Activated CD4-positive, alpha-beta memory T cell treated with anti-CD3 and anti-CD28 coated beads for 36 hours (primary cell): ENCODE data around the gene CXCL17. TPM values are rescaled to one million over a fixed set of nuclear protein-coding genes. Genes with fewer than 3 reads are reported as not detected.

Experiments
- CTCF ChIA-PET: fragments of 350-600 bp; sonication (Branson Sonifier 250); formaldehyde crosslinking; loops from one replicate; lab custom pipeline; 2021; ENCODE audit warnings: antibody characterized with exemption, inconsistent platforms; lab: Charles Lee
- POLR2A ChIA-PET: fragments of 350-600 bp; sonication (Branson Sonifier 250); formaldehyde crosslinking; loops from one replicate; lab custom pipeline; 2021; ENCODE audit warnings: antibody characterized with exemption; lab: Charles Lee
- DNase-seq: peaks from one replicate; pipeline ENCODE4 v3.0.0-alpha.2; 2020
- H3K27ac Mint-ChIP-seq: one replicate; pipeline ENCODE4 v1.8.0; 2021; ENCODE audit warnings: mixed read lengths
- H3K27me3 Mint-ChIP-seq: one replicate; pipeline ENCODE4 v1.8.0; 2021; ENCODE audit warnings: mixed read lengths
- H3K36me3 Mint-ChIP-seq: one replicate; pipeline ENCODE4 v1.8.0; 2021; ENCODE audit warnings: mixed read lengths
- H3K4me1 Mint-ChIP-seq: one replicate; pipeline ENCODE4 v1.8.0; 2021; ENCODE audit warnings: low read depth, mixed read lengths
- H3K4me3 Mint-ChIP-seq: one replicate; pipeline ENCODE4 v1.8.0; 2021; ENCODE audit warnings: mild to moderate bottlenecking, mixed read lengths
- H3K9me3 Mint-ChIP-seq: one replicate; pipeline ENCODE4 v1.8.0; 2021; ENCODE audit warnings: mixed read lengths
- intact Hi-C: fragments of 100-400 bp; cut with micrococcal nuclease; formaldehyde crosslinking; loops from one replicate; pipeline ENCODE4 v1.15.1; 2023
- total RNA-seq, 2 experiments: library from RNA; stranded (reverse); gene quantifications; one replicate each; pipeline ENCODE4 v1.2.3, GENCODE V29; 2021

CXCL17 gene
- total RNA-seq, 2 experiments from 2014 or later: not detected

GRCh38 chr19:42474743-42475142 lies 32.0 kb upstream of the CXCL17 start:
- Mint-ChIP-seq H3K27ac (no peak overlapping the region), H3K4me3 (no peak overlapping the region), H3K36me3 (no peaks in the 10 kb centered on the region), H3K9me3 (no peaks in the 10 kb centered on the region), H3K27me3 (no peaks in the 10 kb centered on the region), H3K4me1 (peaks cover under 1% of the 10 kb centered on the region)
- DNase-seq: no peak
- CTCF ChIA-PET: interaction anchor here (0.6 to 1.2 kb wide), 3 partner anchors 36 to 357 kb away, joined by 3 to 4 read pairs (median 3); no protein-coding TSS in a partner anchor
- POLR2A ChIA-PET: no interaction called here
- intact Hi-C loops: no loop called here

- no peaks in the 10 kb centered on the region for H3K9me3 Mint-ChIP-seq
- no peaks in the 10 kb centered on the region for H3K36me3 Mint-ChIP-seq
- H3K27me3 Mint-ChIP-seq: no peaks in the 10 kb centered on the region
- no peak for DNase-seq
- H3K4me3 Mint-ChIP-seq: no peak overlapping the region
- ChIA-PET POLR2A (no interaction called here), CTCF (interaction anchor here (0.7 to 1.3 kb wide), 3 partner anchors 23 to 39 kb away, joined by 3 to 5 read pairs (median 4); no protein-coding TSS in a partner anchor)
- intact Hi-C loops: no loop called here
- H3K4me1 Mint-ChIP-seq: peaks cover 2% of the 10 kb centered on the region
- no peak overlapping the region for H3K27ac Mint-ChIP-seq
These were observed 30.9 kb upstream of the CXCL17 start for GRCh38 chr19:42473686-42474085.

- Mint-ChIP-seq H3K27me3 (peaks cover 1% of the 10 kb centered on the region), H3K4me3 (no peak overlapping the region), H3K9me3 (no peaks in the 10 kb centered on the region), H3K27ac (no peak overlapping the region), H3K36me3 (no peaks in the 10 kb centered on the region), H3K4me1 (peaks cover 3% of the 10 kb centered on the region)
- intact Hi-C loops: no loop called here
- CTCF ChIA-PET: interaction anchor here (0.7 to 1.1 kb wide), 2 partner anchors 34 to 40 kb away, joined by 3 to 5 read pairs; no protein-coding TSS in a partner anchor
- POLR2A ChIA-PET: no interaction called here
- no peak for DNase-seq
These were observed 29.8 kb upstream of the CXCL17 start for GRCh38 chr19:42472402-42473147.

GRCh38 chr19:42471554-42472249 lies 29.0 kb upstream of the CXCL17 start:
- Mint-ChIP-seq H3K9me3 (no peaks in the 10 kb centered on the region), H3K4me3 (no peak overlapping the region), H3K36me3 (no peaks in the 10 kb centered on the region), H3K27me3 (peaks cover 1% of the 10 kb centered on the region), H3K4me1 (peaks cover 10% of the 10 kb centered on the region), H3K27ac (no peak overlapping the region)
- intact Hi-C loops: no loop called here
- ChIA-PET CTCF (interaction anchor here (1.1 to 1.4 kb wide), 3 partner anchors 33 to 124 kb away, joined by 3 to 5 read pairs (median 4); no protein-coding TSS in a partner anchor), POLR2A (no interaction called here)
- no peak for DNase-seq

GRCh38 chr19:42469311-42470235 lies 26.8 kb upstream of the CXCL17 start:
- no peaks in the 10 kb centered on the region for H3K9me3 Mint-ChIP-seq
- CTCF ChIA-PET: interaction anchor here (0.7 to 1.7 kb wide), 2 partner anchors 19 to 37 kb away, joined by 3 to 6 read pairs; no protein-coding TSS in a partner anchor
- DNase-seq: peak; percentile 29
- H3K4me3 Mint-ChIP-seq: no peak overlapping the region
- POLR2A ChIA-PET: no interaction called here
- peaks cover 1% of the 10 kb centered on the region for H3K27me3 Mint-ChIP-seq
- intact Hi-C loops: no loop called here
- no peaks in the 10 kb centered on the region for H3K36me3 Mint-ChIP-seq
- no peak overlapping the region for H3K27ac Mint-ChIP-seq
- peaks cover 14% of the 10 kb centered on the region for H3K4me1 Mint-ChIP-seq

- no peaks in the 10 kb centered on the region for H3K9me3 Mint-ChIP-seq
- intact Hi-C loops: no loop called here
- no peak overlapping the region for H3K27ac Mint-ChIP-seq
- H3K36me3 Mint-ChIP-seq: no peaks in the 10 kb centered on the region
- peaks cover 1% of the 10 kb centered on the region for H3K27me3 Mint-ChIP-seq
- ChIA-PET CTCF (interaction anchor here (0.7 to 1.7 kb wide), 2 partner anchors 18 to 38 kb away, joined by 3 to 6 read pairs; no protein-coding TSS in a partner anchor), POLR2A (no interaction called here)
- peaks cover 14% of the 10 kb centered on the region for H3K4me1 Mint-ChIP-seq
- H3K4me3 Mint-ChIP-seq: no peak overlapping the region
- DNase-seq: no peak
These were observed 25.6 kb upstream of the CXCL17 start for GRCh38 chr19:42468273-42468796.

- Mint-ChIP-seq H3K27ac (no peak overlapping the region), H3K9me3 (no peaks in the 10 kb centered on the region), H3K27me3 (peaks cover 1% of the 10 kb centered on the region), H3K4me1 (peaks cover 14% of the 10 kb centered on the region), H3K36me3 (no peaks in the 10 kb centered on the region), H3K4me3 (no peak overlapping the region)
- ChIA-PET CTCF (interaction anchor here (0.6 to 1.7 kb wide), 2 partner anchors 12 to 16 kb away, joined by 3 to 6 read pairs; no protein-coding TSS in a partner anchor), POLR2A (no interaction called here)
- no peak for DNase-seq
- intact Hi-C loops: no loop called here
These were observed 24.5 kb upstream of the CXCL17 start for GRCh38 chr19:42467183-42467760.

GRCh38 chr19:42466521-42467182 lies 23.9 kb upstream of the CXCL17 start:
- ChIA-PET CTCF (interaction anchor here (0.6 to 1.7 kb wide), 6 partner anchors 13 to 100 kb away, joined by 3 to 6 read pairs (median 4); no protein-coding TSS in a partner anchor), POLR2A (no interaction called here)
- H3K4me1 Mint-ChIP-seq: peaks cover 14% of the 10 kb centered on the region
- no peak overlapping the region for H3K4me3 Mint-ChIP-seq
- no peaks in the 10 kb centered on the region for H3K36me3 Mint-ChIP-seq
- intact Hi-C loops: no loop called here
- no peak overlapping the region for H3K27ac Mint-ChIP-seq
- H3K9me3 Mint-ChIP-seq: no peaks in the 10 kb centered on the region
- H3K27me3 Mint-ChIP-seq: peaks cover 1% of the 10 kb centered on the region
- DNase-seq: no peak

- Mint-ChIP-seq H3K27ac (no peak overlapping the region), H3K4me1 (peaks cover 14% of the 10 kb centered on the region), H3K9me3 (no peaks in the 10 kb centered on the region), H3K27me3 (peaks cover 1% of the 10 kb centered on the region), H3K4me3 (no peak overlapping the region), H3K36me3 (no peaks in the 10 kb centered on the region)
- CTCF ChIA-PET: interaction anchor here (0.6 to 1.7 kb wide), 5 partner anchors 14 to 101 kb away, joined by 4 to 6 read pairs (median 4); no protein-coding TSS in a partner anchor
- intact Hi-C loops: no loop called here
- no peak for DNase-seq
- POLR2A ChIA-PET: no interaction called here
These were observed 23.1 kb upstream of the CXCL17 start for GRCh38 chr19:42465827-42466280.

GRCh38 chr19:42461700-42462324 lies 19.1 kb upstream of the CXCL17 start:
- Mint-ChIP-seq H3K36me3 (no peaks in the 10 kb centered on the region), H3K4me3 (no peak overlapping the region), H3K27ac (no peak overlapping the region), H3K27me3 (no peaks in the 10 kb centered on the region), H3K4me1 (peaks cover 5% of the 10 kb centered on the region), H3K9me3 (no peaks in the 10 kb centered on the region)
- ChIA-PET POLR2A (no interaction called here), CTCF (interaction anchor here (1.0 to 1.4 kb wide), 2 partner anchors 11 to 68 kb away, joined by 3 to 6 read pairs; no protein-coding TSS in a partner anchor)
- no peak for DNase-seq
- intact Hi-C loops: no loop called here
